ENCODE results near the gene GUCY1A2.

GUCY1A2 gene

DNA sequence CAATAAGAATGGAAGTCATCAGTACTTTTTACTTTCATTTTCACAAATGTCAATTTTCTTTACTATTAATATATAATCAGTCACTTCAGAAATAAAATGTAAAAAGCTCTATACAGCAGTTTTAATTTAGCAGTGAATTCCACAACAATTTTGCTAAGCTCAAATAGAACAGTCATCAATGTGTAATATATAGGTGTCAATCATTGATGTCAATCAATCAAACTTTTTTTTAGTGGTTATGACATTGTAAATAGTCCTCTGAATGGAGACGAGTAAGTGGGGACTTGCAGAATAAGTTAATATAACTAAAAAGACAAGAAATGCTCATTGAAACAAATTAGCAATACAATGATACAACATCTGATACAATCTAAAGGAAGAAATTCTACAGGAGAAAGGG is 327.4 kb downstream of the GUCY1A2 start:
- no peak overlapping the region for H3K14ac ChIP-seq (ENCODE audit: low read length in 2 of 2)
- H3K9ac ChIP-seq (ENCODE audit: low read length), result no peak overlapping the region
- H2BK12ac ChIP-seq (ENCODE audit: low read length in 2 of 2), result no peak overlapping the region
- H3K4ac ChIP-seq (ENCODE audit: low read depth in 1 of 2, low read length in 2 of 2), result no peak overlapping the region
- no peak overlapping the region for H2AK5ac ChIP-seq (ENCODE audit: low read length, severe bottlenecking)
- H3K4me1 ChIP-seq (ENCODE audit: control insufficient read depth, insufficient read depth, low read depth, low read length), result peaks cover 1% of the 10 kb centered on the region
- H3K27ac ChIP-seq (ENCODE audit: low read length, poor library complexity, severe bottlenecking), result no peak overlapping the region
- H2BK120ac ChIP-seq (ENCODE audit: low read depth, low read length), result no peak overlapping the region
- H2AFZ ChIP-seq (ENCODE audit: low read depth, low read length), result no peak overlapping the region
- H3K27me3 ChIP-seq (ENCODE audit: control insufficient read depth in 1 of 2, insufficient read depth in 1 of 2, low read length in 2 of 2), result no peaks in the 10 kb centered on the region
- H2BK15ac ChIP-seq (ENCODE audit: low read depth, poor library complexity, severe bottlenecking), result no peak overlapping the region
- no peak overlapping the region for H3K18ac ChIP-seq (ENCODE audit: low read depth in 1 of 2, low read length in 2 of 2)
- no peak overlapping the region for H2BK5ac ChIP-seq (ENCODE audit: low read depth, low read length, poor library complexity, severe bottlenecking)
- H3K36me3 ChIP-seq (ENCODE audit: control insufficient read depth in 1 of 2, insufficient read depth in 2 of 2, low read depth in 1 of 2, low read length in 2 of 2), result no peaks in the 10 kb centered on the region
- H3K4me3 ChIP-seq (ENCODE audit: insufficient read depth in 1 of 2, low read depth in 1 of 2, low read length in 2 of 2), result no peak overlapping the region
- H3K23ac ChIP-seq (ENCODE audit: low read length in 2 of 2), result no peak overlapping the region
- no peak overlapping the region for H4K8ac ChIP-seq (ENCODE audit: low read length)
- no CpG with 5 or more reads among the region's 1 CpG for WGBS
- H3K79me1 ChIP-seq (replicated peaks; ENCODE audit: low read length, poor library complexity, severe bottlenecking), result no peaks in the 10 kb centered on the region
- H4K91ac ChIP-seq (ENCODE audit: low read length), result no peak overlapping the region
- H3K9me3 ChIP-seq (ENCODE audit: control insufficient read depth, low read length), result no peaks in the 10 kb centered on the region
- H3K4me2 ChIP-seq (ENCODE audit: low read length, poor library complexity, severe bottlenecking), result no peak overlapping the region
- DNase-seq, result no peak

DNA sequence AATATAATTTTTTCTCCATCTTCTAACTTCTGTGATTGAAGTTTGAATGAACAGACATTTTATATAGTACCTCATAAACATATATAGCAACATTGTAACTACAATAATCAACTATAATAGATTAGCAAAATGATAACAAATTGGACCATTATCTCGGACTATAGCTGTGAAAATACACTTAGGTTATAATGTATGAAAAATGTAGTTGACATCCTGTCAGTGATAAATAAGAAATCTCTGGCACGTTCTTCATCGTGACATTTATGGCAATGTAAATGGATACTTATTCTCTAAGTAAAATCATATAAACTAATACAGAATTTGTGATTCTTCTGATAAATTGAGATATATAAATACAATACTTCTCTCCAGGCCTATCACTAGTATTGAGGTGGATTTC is 333.3 kb downstream of the GUCY1A2 start:
- H3K27ac ChIP-seq (ENCODE audit: low read length, poor library complexity, severe bottlenecking), result no peak overlapping the region
- H3K9ac ChIP-seq (ENCODE audit: low read length), result no peak overlapping the region
- no peaks in the 10 kb centered on the region for H3K9me3 ChIP-seq (ENCODE audit: control insufficient read depth, low read length)
- H2AK5ac ChIP-seq (ENCODE audit: low read length, severe bottlenecking), result no peak overlapping the region
- H2BK15ac ChIP-seq (ENCODE audit: low read depth, poor library complexity, severe bottlenecking), result no peak overlapping the region
- no peak overlapping the region for H2AFZ ChIP-seq (ENCODE audit: low read depth, low read length)
- no peak overlapping the region for H3K14ac ChIP-seq (ENCODE audit: low read length in 2 of 2)
- WGBS, result 100% methylated on average over 1 of the region's 3 CpGs
- H3K23ac ChIP-seq (ENCODE audit: low read length in 2 of 2), result no peak overlapping the region
- no peaks in the 10 kb centered on the region for H3K4me1 ChIP-seq (ENCODE audit: control insufficient read depth, insufficient read depth, low read depth, low read length)
- H3K27me3 ChIP-seq (ENCODE audit: control insufficient read depth in 1 of 2, insufficient read depth in 1 of 2, low read length in 2 of 2), result no peaks in the 10 kb centered on the region
- H2BK5ac ChIP-seq (ENCODE audit: low read depth, low read length, poor library complexity, severe bottlenecking), result no peak overlapping the region
- no peak overlapping the region for H2BK12ac ChIP-seq (ENCODE audit: low read length in 2 of 2)
- H3K4me2 ChIP-seq (ENCODE audit: low read length, poor library complexity, severe bottlenecking), result no peak overlapping the region
- H4K91ac ChIP-seq (ENCODE audit: low read length), result no peak overlapping the region
- H3K79me1 ChIP-seq (replicated peaks; ENCODE audit: low read length, poor library complexity, severe bottlenecking), result no peaks in the 10 kb centered on the region
- no peak overlapping the region for H3K4me3 ChIP-seq (ENCODE audit: insufficient read depth in 1 of 2, low read depth in 1 of 2, low read length in 2 of 2)
- H2BK120ac ChIP-seq (ENCODE audit: low read depth, low read length), result no peak overlapping the region
- no peaks in the 10 kb centered on the region for H3K36me3 ChIP-seq (ENCODE audit: control insufficient read depth in 1 of 2, insufficient read depth in 2 of 2, low read depth in 1 of 2, low read length in 2 of 2)
- no peak overlapping the region for H3K18ac ChIP-seq (ENCODE audit: low read depth in 1 of 2, low read length in 2 of 2)
- no peak overlapping the region for H3K4ac ChIP-seq (ENCODE audit: low read depth in 1 of 2, low read length in 2 of 2)
- DNase-seq, result no peak
- no peak overlapping the region for H4K8ac ChIP-seq (ENCODE audit: low read length)

DNA sequence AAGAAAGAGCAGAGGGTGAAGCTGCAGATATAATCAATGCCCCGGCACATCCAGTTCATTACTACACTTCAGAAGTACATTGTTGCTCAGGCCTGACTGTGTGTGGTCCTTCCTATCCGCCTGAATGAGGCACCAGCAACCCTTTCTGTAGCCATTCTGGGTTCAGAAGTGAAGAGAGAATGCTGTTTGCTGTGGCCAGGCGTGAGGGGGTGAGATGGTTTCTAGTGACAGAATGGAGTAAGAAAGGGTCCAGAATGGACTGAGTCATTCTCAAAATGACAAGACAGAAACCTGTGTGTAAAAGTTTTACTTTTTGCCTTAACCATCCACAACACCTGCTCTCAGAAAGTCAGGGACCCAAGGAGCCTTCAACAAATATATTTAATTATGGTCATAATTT is 334.8 kb downstream of the GUCY1A2 start:
- Histone ChIP-seq H3K18ac (ENCODE audit: low read depth in 1 of 2, low read length in 2 of 2) (no peak overlapping the region), H3K4me3 (ENCODE audit: insufficient read depth in 1 of 2, low read depth in 1 of 2, low read length in 2 of 2) (no peak overlapping the region), H2AFZ (ENCODE audit: low read depth, low read length) (no peak overlapping the region), H2BK12ac (ENCODE audit: low read length in 2 of 2) (no peak overlapping the region), H3K9ac (ENCODE audit: low read length) (no peak overlapping the region), H4K91ac (ENCODE audit: low read length) (no peak overlapping the region), H3K4me2 (ENCODE audit: low read length, poor library complexity, severe bottlenecking) (no peak overlapping the region), H3K9me3 (ENCODE audit: control insufficient read depth, low read length) (no peaks in the 10 kb centered on the region), H3K27ac (ENCODE audit: low read length, poor library complexity, severe bottlenecking) (no peak overlapping the region), H2AK5ac (ENCODE audit: low read length, severe bottlenecking) (no peak overlapping the region), H3K79me1 (replicated peaks; ENCODE audit: low read length, poor library complexity, severe bottlenecking) (no peaks in the 10 kb centered on the region), H4K8ac (ENCODE audit: low read length) (no peak overlapping the region), H3K36me3 (ENCODE audit: control insufficient read depth in 1 of 2, insufficient read depth in 2 of 2, low read depth in 1 of 2, low read length in 2 of 2) (no peaks in the 10 kb centered on the region), H3K27me3 (ENCODE audit: control insufficient read depth in 1 of 2, insufficient read depth in 1 of 2, low read length in 2 of 2) (no peaks in the 10 kb centered on the region), H2BK120ac (ENCODE audit: low read depth, low read length) (no peak overlapping the region), H3K23ac (ENCODE audit: low read length in 2 of 2) (no peak overlapping the region), H2BK5ac (ENCODE audit: low read depth, low read length, poor library complexity, severe bottlenecking) (no peak overlapping the region), H3K4ac (ENCODE audit: low read depth in 1 of 2, low read length in 2 of 2) (no peak overlapping the region), H2BK15ac (ENCODE audit: low read depth, poor library complexity, severe bottlenecking) (no peak overlapping the region), H3K4me1 (ENCODE audit: control insufficient read depth, insufficient read depth, low read depth, low read length) (no peaks in the 10 kb centered on the region), H3K14ac (ENCODE audit: low read length in 2 of 2) (no peak overlapping the region)
- no peak for DNase-seq
- 69% methylated on average over 1 of the region's 3 CpGs for WGBS

DNA sequence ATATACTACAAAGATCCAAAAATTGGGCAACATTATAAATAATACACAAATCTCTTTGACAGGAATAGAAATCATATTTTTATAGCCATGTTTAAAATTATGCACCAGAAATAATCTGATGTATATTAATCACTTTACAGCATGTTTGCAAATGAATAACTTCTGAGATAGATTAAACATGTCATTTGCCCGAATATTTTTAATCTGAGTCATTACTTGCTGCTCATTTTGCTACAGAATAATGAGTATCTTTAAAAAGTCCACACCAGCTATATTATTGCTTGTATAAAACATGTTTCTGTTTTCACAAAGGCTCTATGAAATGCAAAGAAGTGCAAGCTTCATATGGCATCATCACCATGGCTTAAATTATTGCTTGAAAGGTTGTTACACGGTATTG is 336.8 kb downstream of the GUCY1A2 start:
- Histone ChIP-seq H3K4ac (ENCODE audit: low read depth in 1 of 2, low read length in 2 of 2) (no peak overlapping the region), H4K8ac (ENCODE audit: low read length) (no peak overlapping the region), H4K91ac (ENCODE audit: low read length) (no peak overlapping the region), H3K18ac (ENCODE audit: low read depth in 1 of 2, low read length in 2 of 2) (no peak overlapping the region), H2BK12ac (ENCODE audit: low read length in 2 of 2) (no peak overlapping the region), H2BK120ac (ENCODE audit: low read depth, low read length) (no peak overlapping the region), H3K79me1 (replicated peaks; ENCODE audit: low read length, poor library complexity, severe bottlenecking) (no peaks in the 10 kb centered on the region), H2AK5ac (ENCODE audit: low read length, severe bottlenecking) (no peak overlapping the region), H3K23ac (ENCODE audit: low read length in 2 of 2) (no peak overlapping the region), H3K4me1 (ENCODE audit: control insufficient read depth, insufficient read depth, low read depth, low read length) (no peaks in the 10 kb centered on the region), H3K9ac (ENCODE audit: low read length) (no peak overlapping the region), H2BK15ac (ENCODE audit: low read depth, poor library complexity, severe bottlenecking) (no peak overlapping the region), H3K4me2 (ENCODE audit: low read length, poor library complexity, severe bottlenecking) (no peak overlapping the region), H3K27ac (ENCODE audit: low read length, poor library complexity, severe bottlenecking) (no peak overlapping the region), H3K27me3 (ENCODE audit: control insufficient read depth in 1 of 2, insufficient read depth in 1 of 2, low read length in 2 of 2) (no peaks in the 10 kb centered on the region), H3K9me3 (ENCODE audit: control insufficient read depth, low read length) (no peaks in the 10 kb centered on the region), H3K36me3 (ENCODE audit: control insufficient read depth in 1 of 2, insufficient read depth in 2 of 2, low read depth in 1 of 2, low read length in 2 of 2) (no peaks in the 10 kb centered on the region), H3K14ac (ENCODE audit: low read length in 2 of 2) (no peak overlapping the region), H2BK5ac (ENCODE audit: low read depth, low read length, poor library complexity, severe bottlenecking) (no peak overlapping the region), H2AFZ (ENCODE audit: low read depth, low read length) (no peak overlapping the region), H3K4me3 (ENCODE audit: insufficient read depth in 1 of 2, low read depth in 1 of 2, low read length in 2 of 2) (no peak overlapping the region)
- 100% methylated on average over 1 of the region's 2 CpGs for WGBS
- no peak for DNase-seq
